Vagina (tissue), 2 donors: ENCODE data around the gene RPRD1B.

Experiments
- CTCF ChIP-seq, 3 experiments: fragments of 450-650 bp in 2 of 3; fragments of 200-600 bp in 1 of 3; sonication (generic) in 1 of 3; IDR thresholded peaks; one replicate each; pipeline ENCODE4 v1.5.1; 2017 to 2019; ENCODE audit warnings: antibody characterized with exemption in 3 of 3, mild to moderate bottlenecking in 2 of 3, moderate library complexity in 2 of 3
- POLR2AphosphoS5 ChIP-seq, 2 donors: sonication (generic); formaldehyde crosslinking; IDR thresholded peaks; one replicate each; pipeline ENCODE4 v1.9.0; 2017; ENCODE audit warnings: antibody characterized with exemption in 2 of 2, mild to moderate bottlenecking in 2 of 2, low read depth in 1 of 2; ENCODE audit not compliant: insufficient read depth in 1 of 2

GRCh38 chr20:38112930-38113294 lies 79.4 kb downstream of the RPRD1B start:
- no peak for TF ChIP-seq CTCF (IDR thresholded peaks at IDR 0.05)
- TF ChIP-seq POLR2AphosphoS5 (IDR thresholded peaks at IDR 0.05; ENCODE audit: insufficient read depth in 1 of 2, low read depth in 1 of 2): no peak
